Measurements from ENCODE around the gene COL6A1. TPM values are rescaled to one million over a fixed set of nuclear protein-coding genes. Genes with fewer than 3 reads are reported as not detected.
A peak's percentile ranks its signal among the peaks of the same experiment; 100 is the strongest.

Gene COL6A1
- total RNA-seq = 148 TPM
- long read RNA-seq, partial matches to known transcripts = 65 of 72 reads
- long read RNA-seq, other reads (novel, unspliced or antisense) = 3 of 72 reads

- intact Hi-C loops (cut with DNase I) = no loop called here
- H3K9me3 ChIP-seq = no peaks in the 10 kb centered on the region
- peak; percentile 70 for DNase-seq
- H3K4me3 ChIP-seq = peak within 1 kb of the TSS; percentile 73
- H3K4me1 ChIP-seq = peaks cover 16% of the 10 kb centered on the region
- peak within 1 kb of the TSS; percentile 76 for H3K27ac ChIP-seq
- H3K36me3 ChIP-seq = peaks cover 4% of the 10 kb centered on the region
- H3K27me3 ChIP-seq (ENCODE audit: low read depth) = peaks cover 6% of the 10 kb centered on the region
- ATAC-seq = peak; percentile 78 to 87
- no peak for TF ChIP-seq CTCF (IDR thresholded peaks at IDR 0.05)
Observed at GRCh38 chr21:45981151-45982091, at the start of gene COL6A1. COL6A1 (plus strand) TSS chr21:45981770; CDS start chr21:45981851, 81 bp downstream.

GRCh38 chr21:45932922-45933502 is 48.6 kb upstream of the COL6A1 start:
- no peaks in the 10 kb centered on the region for H3K36me3 ChIP-seq
- H3K4me3 ChIP-seq = no peak overlapping the region
- DNase-seq (no peak), ATAC-seq (no peak)
- H3K9me3 ChIP-seq = no peaks in the 10 kb centered on the region
- H3K27me3 ChIP-seq (ENCODE audit: low read depth) = peaks cover 12% of the 10 kb centered on the region
- intact Hi-C loops (cut with DNase I) = no loop called here
- H3K27ac ChIP-seq = no peak overlapping the region
- no peak for TF ChIP-seq CTCF (IDR thresholded peaks at IDR 0.05)
- no peaks in the 10 kb centered on the region for H3K4me1 ChIP-seq

GRCh38 chr21:45934085-45934484 is 47.5 kb upstream of the COL6A1 start:
- ATAC-seq = no peak

GRCh38 chr21:45934554-45934953 is 47.0 kb upstream of the COL6A1 start:
- no peaks in the 10 kb centered on the region for H3K36me3 ChIP-seq
- no peak for TF ChIP-seq CTCF (IDR thresholded peaks at IDR 0.05)
- no peak for DNase-seq

More at GRCh38 chr21:45934085-45934484, 47.5 kb upstream of the COL6A1 start:
- DNase-seq = no peak
- no peak overlapping the region for H3K4me3 ChIP-seq
- H3K27ac ChIP-seq = no peak overlapping the region
- intact Hi-C loops (cut with DNase I) = no loop called here
- no peaks in the 10 kb centered on the region for H3K9me3 ChIP-seq
- H3K27me3 ChIP-seq (ENCODE audit: low read depth) = peaks cover 5% of the 10 kb centered on the region
- H3K36me3 ChIP-seq = no peaks in the 10 kb centered on the region
- TF ChIP-seq CTCF (IDR thresholded peaks at IDR 0.05) = no peak
- H3K4me1 ChIP-seq = no peaks in the 10 kb centered on the region

GRCh38 chr21:45935628-45936027 is 45.9 kb upstream of the COL6A1 start:
- Histone ChIP-seq H3K27ac (no peak overlapping the region), H3K4me3 (no peak overlapping the region), H3K27me3 (ENCODE audit: low read depth) (no peaks in the 10 kb centered on the region), H3K4me1 (no peaks in the 10 kb centered on the region), H3K36me3 (no peaks in the 10 kb centered on the region), H3K9me3 (no peaks in the 10 kb centered on the region)
- intact Hi-C loops (cut with DNase I) = no loop called here
- TF ChIP-seq CTCF (IDR thresholded peaks at IDR 0.05) = no peak
- no peak for DNase-seq
- no peak for ATAC-seq

More at GRCh38 chr21:45934554-45934953, 47.0 kb upstream of the COL6A1 start:
- H3K4me3 ChIP-seq = no peak overlapping the region
- peaks cover 5% of the 10 kb centered on the region for H3K27me3 ChIP-seq (ENCODE audit: low read depth)
- no peaks in the 10 kb centered on the region for H3K9me3 ChIP-seq
- no peaks in the 10 kb centered on the region for H3K4me1 ChIP-seq
- H3K27ac ChIP-seq = no peak overlapping the region
- ATAC-seq = no peak
- intact Hi-C loops (cut with DNase I) = no loop called here

Data from lower lobe of right lung (tissue), 2 donors.